ENCODE measurements around the gene SESN2.

Gene SESN2

GRCh38 chr1:28273216-28273860 is 14.0 kb downstream of the SESN2 start:
- DNase-seq (ENCODE audit: extremely low read depth, low read depth): no peak
- H3K4me3 ChIP-seq (replicated peaks; ENCODE audit: low read depth, low read length): no peak overlapping the region
- no peak for TF ChIP-seq CTCF (IDR thresholded peaks at IDR 0.05; ENCODE audit: low read depth, low read length, missing control alignments)

- no peak for TF ChIP-seq CTCF (IDR thresholded peaks at IDR 0.05; ENCODE audit: low read depth, low read length, missing control alignments)
- H3K4me3 ChIP-seq (replicated peaks; ENCODE audit: low read depth, low read length): no peak overlapping the region
- no peak for DNase-seq (ENCODE audit: extremely low read depth, low read depth)
Measured at GRCh38 chr1:28278763-28279162, 19.4 kb downstream of the SESN2 start.

- H3K4me3 ChIP-seq (replicated peaks; ENCODE audit: low read depth, low read length): no peak overlapping the region
- no peak for DNase-seq (ENCODE audit: extremely low read depth, low read depth)
- TF ChIP-seq CTCF (IDR thresholded peaks at IDR 0.05; ENCODE audit: low read depth, low read length, missing control alignments): no peak
Measured at GRCh38 chr1:28279721-28280120, 20.4 kb downstream of the SESN2 start.

GRCh38 chr1:28280501-28280900 is 21.2 kb downstream of the SESN2 start:
- TF ChIP-seq CTCF (IDR thresholded peaks at IDR 0.05; ENCODE audit: low read depth, low read length, missing control alignments): no peak
- no peak for DNase-seq (ENCODE audit: extremely low read depth, low read depth)
- H3K4me3 ChIP-seq (replicated peaks; ENCODE audit: low read depth, low read length): no peak overlapping the region

- DNase-seq (ENCODE audit: extremely low read depth, low read depth): no peak
- no peak for TF ChIP-seq CTCF (IDR thresholded peaks at IDR 0.05; ENCODE audit: low read depth, low read length, missing control alignments)
- H3K4me3 ChIP-seq (replicated peaks; ENCODE audit: low read depth, low read length): no peak overlapping the region
Measured at GRCh38 chr1:28280977-28281381, 21.7 kb downstream of the SESN2 start.

GRCh38 chr1:28281608-28282425 is 22.5 kb downstream of the SESN2 start:
- no peak for TF ChIP-seq CTCF (IDR thresholded peaks at IDR 0.05; ENCODE audit: low read depth, low read length, missing control alignments)
- H3K4me3 ChIP-seq (replicated peaks; ENCODE audit: low read depth, low read length): no peak overlapping the region
- no peak for DNase-seq (ENCODE audit: extremely low read depth, low read depth)
